ENCODE measurements around the gene SLC44A3.
"Not testable (repeated sequence)": the region's sequence is repeated elsewhere in the genome, so short reads cannot be mapped to it uniquely, and the experiment has no call there.

The SLC44A3 gene

GRCh38 chr1:94931254-94931841, 111.2 kb downstream of the SLC44A3 start:
- no peaks in the 10 kb centered on the region for H3K9me3 ChIP-seq (ENCODE audit: low read length)
- no peak overlapping the region for H3K4me3 ChIP-seq (ENCODE audit: low read length)
- no peaks in the 10 kb centered on the region for H3K27me3 ChIP-seq (ENCODE audit: insufficient read depth, low read length)
- H2AFZ ChIP-seq (ENCODE audit: low read depth, low read length), result no peak overlapping the region
- peaks cover 12% of the 10 kb centered on the region for H3K36me3 ChIP-seq (ENCODE audit: insufficient read depth, low read length)
- peaks cover 40% of the 10 kb centered on the region for H3K4me1 ChIP-seq (ENCODE audit: insufficient read depth, low read length)

DNA sequence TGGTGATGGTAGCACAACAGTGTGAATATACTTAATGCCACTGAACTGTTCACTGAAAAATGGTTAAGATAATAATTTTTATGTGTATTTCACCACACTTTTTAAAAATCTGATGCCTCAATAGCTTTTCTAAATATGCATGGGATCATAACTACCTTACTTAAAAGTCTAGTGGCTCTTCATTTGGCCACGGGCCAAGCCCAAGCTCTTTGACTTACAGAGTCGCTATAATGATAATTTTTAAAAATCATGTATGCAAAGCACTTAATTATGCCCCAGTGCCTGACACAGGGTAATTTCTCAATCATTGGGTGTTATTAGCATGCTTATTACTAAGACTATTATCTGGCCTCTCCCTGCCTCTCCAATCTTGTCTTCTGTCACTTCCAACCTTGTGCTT, 114.4 kb downstream of the SLC44A3 start:
- Histone ChIP-seq H3K9me3 (ENCODE audit: low read length) (no peaks in the 10 kb centered on the region), H3K27me3 (ENCODE audit: insufficient read depth, low read length) (no peaks in the 10 kb centered on the region), H2AFZ (ENCODE audit: low read depth, low read length) (no peak overlapping the region), H3K4me1 (ENCODE audit: insufficient read depth, low read length) (peaks cover 43% of the 10 kb centered on the region), H3K4me3 (ENCODE audit: low read length) (no peak overlapping the region), H3K36me3 (ENCODE audit: insufficient read depth, low read length) (peaks cover 12% of the 10 kb centered on the region)

DNA sequence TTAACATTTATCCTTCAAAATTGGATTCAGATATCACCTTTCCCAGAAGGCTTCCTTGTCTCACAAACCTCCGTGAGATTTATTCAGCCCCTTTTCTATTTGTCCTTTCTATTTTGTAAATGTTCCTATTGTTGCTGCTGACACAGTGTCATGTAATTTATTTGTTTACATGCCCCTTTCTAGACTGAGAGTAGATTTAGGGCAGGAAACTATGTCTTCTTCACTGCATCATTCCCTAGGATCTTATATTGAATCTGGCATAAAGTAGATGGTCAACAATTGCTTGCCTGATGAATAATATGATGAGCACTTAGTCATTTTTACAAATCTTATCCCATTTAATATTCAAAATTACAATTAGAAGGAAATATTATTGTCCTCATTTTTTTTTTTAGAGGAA, 114.9 kb downstream of the SLC44A3 start:
- no peaks in the 10 kb centered on the region for H3K9me3 ChIP-seq (ENCODE audit: low read length)
- H3K4me3 ChIP-seq (ENCODE audit: low read length), result no peak overlapping the region
- no peak overlapping the region for H2AFZ ChIP-seq (ENCODE audit: low read depth, low read length)
- peaks cover 12% of the 10 kb centered on the region for H3K36me3 ChIP-seq (ENCODE audit: insufficient read depth, low read length)
- peaks cover 40% of the 10 kb centered on the region for H3K4me1 ChIP-seq (ENCODE audit: insufficient read depth, low read length)
- no peaks in the 10 kb centered on the region for H3K27me3 ChIP-seq (ENCODE audit: insufficient read depth, low read length)

DNA sequence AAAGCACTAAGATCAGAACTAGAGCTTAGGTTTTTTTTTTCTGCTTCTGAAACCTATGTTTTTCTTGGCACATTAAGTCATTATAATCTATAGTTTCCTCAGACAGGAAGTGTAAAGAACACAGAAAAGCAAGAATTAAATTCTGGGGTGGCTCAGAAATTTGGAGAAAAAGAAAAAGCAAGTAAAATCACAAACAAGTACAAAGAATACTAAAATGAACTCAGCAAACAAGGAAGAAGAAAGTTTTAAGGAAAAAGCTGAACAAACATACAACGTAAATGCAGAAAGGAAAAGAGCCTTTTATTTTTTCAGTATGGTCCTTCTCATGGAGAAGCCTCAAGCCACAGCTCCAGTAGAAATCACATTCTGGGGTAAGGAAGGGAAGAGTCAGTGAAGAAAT, 115.3 kb downstream of the SLC44A3 start:
- Histone ChIP-seq H3K9me3 (ENCODE audit: low read length) (no peaks in the 10 kb centered on the region), H3K36me3 (ENCODE audit: insufficient read depth, low read length) (peaks cover 12% of the 10 kb centered on the region), H3K4me1 (ENCODE audit: insufficient read depth, low read length) (peaks cover 38% of the 10 kb centered on the region), H3K4me3 (ENCODE audit: low read length) (no peak overlapping the region), H3K27me3 (ENCODE audit: insufficient read depth, low read length) (no peaks in the 10 kb centered on the region), H2AFZ (ENCODE audit: low read depth, low read length) (no peak overlapping the region)

- Histone ChIP-seq H3K36me3 (ENCODE audit: insufficient read depth, low read length) (peaks cover 10% of the 10 kb centered on the region), H3K4me3 (ENCODE audit: low read length) (no peak overlapping the region), H3K9me3 (ENCODE audit: low read length) (no peaks in the 10 kb centered on the region), H3K27me3 (ENCODE audit: insufficient read depth, low read length) (no peaks in the 10 kb centered on the region), H3K4me1 (ENCODE audit: insufficient read depth, low read length) (peaks cover 38% of the 10 kb centered on the region), H2AFZ (ENCODE audit: low read depth, low read length) (no peak overlapping the region)
These were observed 116.9 kb downstream of the SLC44A3 start for GRCh38 chr1:94936861-94937620.

DNA sequence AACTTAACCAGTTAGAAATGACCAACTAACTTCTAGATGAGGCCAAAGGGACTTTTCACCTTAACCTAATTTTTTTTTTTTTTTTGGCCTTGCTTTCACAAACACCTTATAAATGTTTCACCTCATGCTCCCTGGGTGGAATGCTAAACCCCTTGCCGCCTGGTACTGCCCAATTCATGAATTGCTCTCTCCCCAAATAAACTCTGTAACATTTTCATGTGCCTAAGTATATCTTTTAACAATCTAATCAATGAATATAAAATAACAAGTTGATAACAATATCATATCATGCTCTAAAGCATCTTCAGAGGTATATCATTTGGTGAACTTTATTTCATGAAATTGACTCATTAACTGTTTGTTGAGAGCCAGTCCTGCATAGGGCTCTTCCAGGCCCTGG, 117.7 kb downstream of the SLC44A3 start:
- Histone ChIP-seq H2AFZ (ENCODE audit: low read depth, low read length) (no peak overlapping the region), H3K27me3 (ENCODE audit: insufficient read depth, low read length) (no peaks in the 10 kb centered on the region), H3K4me1 (ENCODE audit: insufficient read depth, low read length) (peaks cover 38% of the 10 kb centered on the region), H3K36me3 (ENCODE audit: insufficient read depth, low read length) (peaks cover 8% of the 10 kb centered on the region), H3K4me3 (ENCODE audit: low read length) (no peak overlapping the region), H3K9me3 (ENCODE audit: low read length) (no peaks in the 10 kb centered on the region)

- Histone ChIP-seq H3K9me3 (ENCODE audit: low read length) (no peaks in the 10 kb centered on the region), H3K27me3 (ENCODE audit: insufficient read depth, low read length) (no peaks in the 10 kb centered on the region), H3K36me3 (ENCODE audit: insufficient read depth, low read length) (no peaks in the 10 kb centered on the region), H3K4me1 (ENCODE audit: insufficient read depth, low read length) (peaks cover 31% of the 10 kb centered on the region), H3K4me3 (ENCODE audit: low read length) (no peak overlapping the region), H2AFZ (ENCODE audit: low read depth, low read length) (no peak overlapping the region)
These were observed 120.6 kb downstream of the SLC44A3 start for GRCh38 chr1:94940738-94941137.

DNA sequence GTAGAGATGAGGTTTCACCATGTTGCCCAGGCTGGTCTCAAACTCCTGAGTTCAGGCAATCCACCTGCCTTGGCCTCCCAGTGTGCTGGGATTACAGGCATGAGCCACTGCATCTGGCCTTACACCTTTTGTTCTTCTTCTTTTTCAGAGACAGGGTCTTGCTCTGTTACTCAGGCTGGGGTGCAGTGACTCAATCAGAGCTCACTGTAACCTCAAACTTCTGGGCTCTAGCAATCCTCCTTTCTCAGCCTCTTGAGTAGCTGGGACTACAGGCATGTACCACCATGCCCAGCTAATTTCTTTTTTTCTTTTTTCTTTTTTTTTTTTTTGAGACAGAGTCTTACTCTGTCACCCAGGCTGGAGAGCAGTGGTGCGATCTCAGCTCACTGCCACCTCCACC, 121.3 kb downstream of the SLC44A3 start:
- H3K9me3 ChIP-seq (ENCODE audit: low read length); H3K27me3 ChIP-seq (ENCODE audit: insufficient read depth, low read length); H3K4me3 ChIP-seq (ENCODE audit: low read length); H2AFZ ChIP-seq (ENCODE audit: low read depth, low read length); H3K36me3 ChIP-seq (ENCODE audit: insufficient read depth, low read length): not testable (repeated sequence)
- peaks cover 23% of the 10 kb centered on the region for H3K4me1 ChIP-seq (ENCODE audit: insufficient read depth, low read length)

DNA sequence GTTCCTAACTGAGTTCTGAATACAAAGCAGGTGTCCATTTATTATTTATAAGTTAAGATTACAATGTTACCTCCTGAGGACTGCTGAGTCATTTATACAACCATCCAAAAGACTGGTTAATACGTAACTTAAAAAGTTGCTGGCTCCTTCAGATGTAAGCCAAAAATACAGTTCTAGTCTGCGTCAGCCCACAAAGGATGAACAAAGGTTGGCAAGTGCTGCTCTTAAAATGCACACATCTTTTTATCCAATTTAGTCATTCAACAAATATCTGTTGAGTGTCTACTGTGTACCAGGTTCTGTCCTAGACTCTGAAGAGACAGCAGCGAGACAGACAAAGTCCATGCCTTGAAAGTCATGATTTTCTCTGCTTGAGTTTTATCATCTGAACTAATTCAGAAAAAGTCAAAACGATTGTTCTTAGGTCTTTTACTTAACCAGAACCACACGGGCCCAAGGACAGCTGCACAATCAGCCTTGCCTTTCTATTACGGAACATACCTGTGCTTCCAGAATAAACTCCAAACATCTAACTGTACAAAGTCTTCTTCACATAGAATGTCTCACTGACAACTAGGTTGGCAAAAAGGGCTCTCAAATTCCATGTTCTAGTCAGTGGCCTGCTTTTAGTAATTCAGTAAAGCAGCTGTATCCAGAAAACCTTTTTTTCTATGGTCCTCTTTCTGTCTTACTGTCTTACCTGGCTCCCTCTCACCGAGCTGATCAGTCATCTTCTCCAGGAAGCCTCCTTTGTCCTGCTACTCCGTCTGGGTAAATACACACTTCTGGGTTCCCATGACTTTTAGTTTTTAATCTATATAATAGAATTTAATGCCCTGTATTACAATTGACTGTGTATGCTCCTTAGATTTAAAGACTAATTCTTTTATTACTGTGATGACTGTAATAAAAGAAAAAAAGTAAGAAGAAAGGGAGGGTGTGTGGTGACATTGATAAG, 122.3 kb downstream of the SLC44A3 start:
- no peaks in the 10 kb centered on the region for H3K27me3 ChIP-seq (ENCODE audit: insufficient read depth, low read length)
- H2AFZ ChIP-seq (ENCODE audit: low read depth, low read length), result no peak overlapping the region
- no peaks in the 10 kb centered on the region for H3K36me3 ChIP-seq (ENCODE audit: insufficient read depth, low read length)

More for the DNA sequence above, 122.3 kb downstream of the SLC44A3 start:
- no peaks in the 10 kb centered on the region for H3K9me3 ChIP-seq (ENCODE audit: low read length)
- peaks cover 15% of the 10 kb centered on the region for H3K4me1 ChIP-seq (ENCODE audit: insufficient read depth, low read length)
- no peak overlapping the region for H3K4me3 ChIP-seq (ENCODE audit: low read length)
